ENCODE results near the gene ASS1.

ASS1 gene

GRCh38 chr9:130477564-130477963, 32.8 kb downstream of the ASS1 start:
- DNase-seq, result no peak

- no peak for DNase-seq
Measured at GRCh38 chr9:130478152-130478551, 33.4 kb downstream of the ASS1 start.

- DNase-seq, result no peak
Measured at GRCh38 chr9:130478736-130479575, 34.2 kb downstream of the ASS1 start.

- DNase-seq, result no peak
Measured at GRCh38 chr9:130479587-130479986, 34.8 kb downstream of the ASS1 start.

GRCh38 chr9:130480673-130481072, 35.9 kb downstream of the ASS1 start:
- no peak for DNase-seq

- DNase-seq, result no peak
Measured at GRCh38 chr9:130482463-130482862, 37.7 kb downstream of the ASS1 start.

GRCh38 chr9:130483371-130483971, 38.7 kb downstream of the ASS1 start:
- no peak for DNase-seq

GRCh38 chr9:130484362-130485072, 39.8 kb downstream of the ASS1 start:
- DNase-seq, result no peak

GRCh38 chr9:130486103-130486502, 41.3 kb downstream of the ASS1 start:
- DNase-seq, result no peak

- DNase-seq, result no peak
Measured at GRCh38 chr9:130487500-130487899, 42.7 kb downstream of the ASS1 start.

GRCh38 chr9:130488621-130489330, 44.0 kb downstream of the ASS1 start:
- no peak for DNase-seq

GRCh38 chr9:130490981-130491380, 46.2 kb downstream of the ASS1 start:
- no peak for DNase-seq

- DNase-seq, result no peak
Measured at GRCh38 chr9:130491830-130492482, 47.2 kb downstream of the ASS1 start.

GRCh38 chr9:130493021-130493420, 48.3 kb downstream of the ASS1 start:
- DNase-seq, result no peak

- DNase-seq, result no peak
Measured at GRCh38 chr9:130493476-130493875, 48.7 kb downstream of the ASS1 start.

GRCh38 chr9:130495067-130495466, 50.3 kb downstream of the ASS1 start:
- no peak for DNase-seq

GRCh38 chr9:130497139-130497538, 52.4 kb downstream of the ASS1 start:
- no peak for DNase-seq

GRCh38 chr9:130498298-130498917, 53.6 kb downstream of the ASS1 start:
- no peak for DNase-seq

- no peak for DNase-seq
Measured at GRCh38 chr9:130498918-130499698, 54.3 kb downstream of the ASS1 start.

- DNase-seq, result no peak
Measured at GRCh38 chr9:130499804-130500263, 55.1 kb downstream of the ASS1 start.

Measured in activated CD8-positive, alpha-beta memory T cell treated with anti-CD3 and anti-CD28 coated beads, Interleukin-2, amount 50 U/mL, for 48 hours (primary cell).